ENCODE data around the gene C4BPB.

C4BPB gene

DNA sequence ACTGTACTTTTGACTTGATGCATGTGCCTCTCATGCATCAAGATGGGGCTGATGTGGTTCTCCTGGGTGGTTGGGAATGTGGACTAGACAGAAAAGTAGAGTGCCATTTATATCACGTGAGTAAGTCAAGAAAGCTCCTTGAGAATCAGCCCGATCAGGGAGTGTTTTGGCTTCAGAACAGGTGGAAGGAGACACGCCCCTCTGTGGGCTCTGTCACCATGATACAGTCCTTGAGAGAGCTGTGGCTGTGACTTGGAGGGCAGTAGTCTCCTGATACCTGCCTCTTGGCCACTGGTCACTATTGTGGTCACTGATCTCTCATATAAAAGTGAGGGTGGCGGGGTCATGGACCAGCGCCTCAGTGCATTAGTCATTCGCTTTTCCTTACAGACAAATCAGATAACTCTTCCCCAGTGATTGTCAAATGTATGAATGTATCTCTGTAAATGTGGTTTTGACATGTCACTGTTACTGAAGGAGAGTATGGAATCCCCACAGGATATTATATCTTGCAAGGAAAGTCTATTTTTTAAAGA lies 8.9 kb upstream of the C4BPB start:
- no peak overlapping the region for H3K27ac ChIP-seq
- DNase-seq (ENCODE audit: low read depth, low spot score) = no peak

DNA sequence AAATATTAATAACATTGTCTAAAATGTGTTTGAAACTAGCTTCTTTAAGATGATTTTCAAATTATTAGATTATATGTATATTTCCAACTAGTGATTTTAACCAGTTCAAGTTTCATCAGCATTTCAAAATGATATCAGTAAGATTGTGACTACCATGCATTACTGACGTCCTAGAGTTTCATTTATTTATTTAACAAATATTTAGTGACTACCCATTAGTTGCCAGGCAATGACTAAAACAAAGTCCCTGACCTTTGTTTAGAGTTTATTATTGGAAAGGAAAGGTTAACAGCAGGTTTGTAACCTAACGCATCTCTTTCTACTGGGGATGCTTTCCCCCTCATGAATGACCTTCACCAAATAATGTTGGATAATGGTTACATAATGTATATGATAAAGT lies 7.6 kb upstream of the C4BPB start:
- DNase-seq (ENCODE audit: low read depth, low spot score) = no peak
- no peak overlapping the region for H3K27ac ChIP-seq

DNA sequence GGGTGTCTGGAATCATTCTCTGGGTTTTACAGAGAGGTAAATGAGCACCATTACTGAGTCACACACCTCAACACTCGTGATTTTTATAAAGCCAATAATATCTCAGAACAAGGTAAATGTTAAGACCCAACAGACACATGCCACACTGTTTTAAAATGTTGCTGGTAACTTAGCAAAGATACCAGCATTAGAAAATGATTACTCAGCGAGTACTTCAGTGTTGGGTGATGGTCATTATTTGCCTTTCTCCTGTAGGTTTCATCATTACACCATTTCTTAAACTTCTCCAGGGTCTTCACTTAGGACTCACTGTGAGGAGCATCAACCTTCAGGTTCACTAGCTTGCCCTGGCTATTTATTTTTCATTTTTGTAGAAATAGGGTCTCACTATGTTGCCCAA lies 6.9 kb upstream of the C4BPB start:
- no peak for DNase-seq (ENCODE audit: low read depth, low spot score)
- H3K27ac ChIP-seq = no peak overlapping the region

DNA sequence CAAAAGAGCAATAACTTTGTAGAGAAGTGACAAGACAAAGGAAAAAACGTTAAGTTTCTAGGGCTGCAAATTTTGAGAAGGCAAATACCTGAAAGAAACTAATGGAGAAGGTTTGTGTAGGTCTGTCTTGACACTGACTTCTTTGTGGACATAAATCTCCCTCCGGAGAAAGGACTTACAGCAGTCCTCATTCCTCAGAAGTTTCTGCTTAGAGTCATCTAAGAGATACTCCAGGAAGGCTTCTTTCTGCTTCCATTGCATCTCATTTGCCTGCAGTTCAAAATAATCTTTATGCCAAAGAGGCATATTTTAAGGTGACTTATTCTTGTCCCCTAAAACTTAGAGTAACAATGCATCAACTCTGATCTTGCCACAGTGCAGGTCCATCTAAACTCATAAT lies 4.4 kb upstream of the C4BPB start:
- DNase-seq (ENCODE audit: low read depth, low spot score) = no peak
- H3K27ac ChIP-seq = no peak overlapping the region

DNA sequence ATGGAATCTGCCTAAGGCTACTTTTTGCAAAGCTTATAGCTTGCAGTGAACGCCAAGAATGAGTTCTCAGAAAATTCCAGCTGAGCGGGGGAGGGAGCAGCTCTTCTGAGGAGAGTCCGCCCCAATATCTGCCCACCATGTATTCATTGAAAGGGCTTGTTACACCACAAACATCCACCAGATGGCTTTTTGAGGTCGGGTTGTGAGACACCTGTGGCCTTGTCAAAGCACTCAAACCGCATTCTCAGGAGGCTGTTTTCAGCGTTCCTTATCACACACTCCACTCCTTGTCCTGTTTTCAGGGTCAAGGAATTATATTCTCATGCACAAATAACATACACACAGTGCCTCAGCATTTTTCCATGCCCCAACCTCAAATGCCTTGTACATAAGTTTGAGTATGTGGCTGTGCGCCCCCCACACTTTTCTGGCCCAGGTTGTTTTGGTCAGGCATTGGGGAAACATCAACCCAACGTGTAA lies 3.9 kb upstream of the C4BPB start:
- DNase-seq (ENCODE audit: low read depth, low spot score) = no peak
- no peak overlapping the region for H3K27ac ChIP-seq

DNA sequence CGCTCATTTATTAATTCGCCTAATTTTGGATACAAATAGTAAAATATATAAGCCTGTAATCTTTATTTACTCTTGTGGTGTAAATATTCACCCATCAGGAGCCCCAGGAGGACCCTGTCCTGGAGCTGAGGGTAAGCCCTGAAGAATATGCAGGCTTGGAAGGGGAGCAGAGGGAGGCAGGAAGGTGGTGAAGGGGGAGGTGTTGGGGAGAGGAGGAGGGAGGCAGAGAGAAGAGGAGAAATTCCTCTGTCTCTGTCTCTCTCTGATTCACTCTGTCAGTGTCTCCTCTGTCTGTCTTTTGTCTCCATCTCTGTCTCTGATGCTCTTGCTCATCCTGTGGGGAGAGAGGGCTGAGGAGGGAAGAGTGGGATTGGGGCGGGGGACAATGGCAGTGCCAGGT lies 2.8 kb upstream of the C4BPB start:
- no peak overlapping the region for H3K27ac ChIP-seq
- DNase-seq (ENCODE audit: low read depth, low spot score) = no peak

DNA sequence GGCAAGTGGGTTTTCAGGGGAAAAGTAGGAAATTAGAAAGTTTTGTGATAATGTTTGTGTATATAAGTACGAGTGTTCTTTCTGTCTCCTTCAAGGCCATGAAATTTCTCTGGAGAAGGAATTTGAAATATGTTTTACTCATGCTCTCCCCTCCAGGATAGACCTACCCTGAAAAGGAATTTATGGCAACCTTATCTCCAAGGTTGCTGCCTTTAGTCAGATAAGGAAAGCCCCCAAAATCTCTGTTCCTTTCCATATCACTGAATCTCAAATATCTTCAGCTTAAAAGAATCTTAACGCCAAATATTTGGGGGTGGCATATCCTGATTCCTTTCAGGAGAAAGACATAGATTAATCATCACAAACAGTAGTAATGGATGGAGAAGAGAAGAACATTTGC lies 499 bp upstream of the C4BPB start:
- no peak for DNase-seq (ENCODE audit: low read depth, low spot score)
- H3K27ac ChIP-seq = no peak overlapping the region

DNA sequence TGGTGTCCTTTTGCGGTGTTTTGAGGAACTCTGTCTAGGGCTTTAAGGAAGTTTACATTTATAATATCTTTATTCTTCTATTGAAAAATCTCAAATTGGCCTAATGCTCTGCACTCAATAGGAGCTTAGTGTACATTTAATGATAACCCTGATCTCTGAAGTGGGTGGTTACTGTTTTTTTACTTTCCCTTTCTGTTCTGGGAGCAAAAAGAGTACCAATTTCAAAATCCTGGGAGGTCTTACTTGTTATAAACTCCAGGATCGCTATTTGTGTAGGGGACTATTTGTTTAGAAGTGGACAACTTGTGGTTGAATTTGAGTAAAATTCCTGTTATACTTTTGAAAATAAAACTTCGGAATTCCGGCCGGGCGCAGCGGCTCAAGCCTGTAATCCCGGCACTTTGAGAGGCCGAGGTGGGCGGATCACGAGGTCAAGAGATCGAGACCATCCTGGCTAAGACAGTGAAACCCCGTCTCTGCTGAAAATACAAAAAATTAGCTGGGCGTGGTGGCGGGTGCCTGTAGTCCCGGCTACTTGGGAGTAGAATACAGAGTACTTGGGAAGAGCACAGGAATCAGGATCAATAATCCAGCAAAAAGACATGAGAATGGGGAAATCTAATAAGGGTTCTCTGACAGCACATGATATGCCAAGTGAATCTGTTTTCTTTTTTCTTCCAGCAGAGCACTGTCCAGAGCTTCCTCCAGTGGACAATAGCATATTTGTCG lies 1.1 kb downstream of the C4BPB start:
- no peak overlapping the region for H3K27ac ChIP-seq
- no peak for DNase-seq (ENCODE audit: low read depth, low spot score)

DNA sequence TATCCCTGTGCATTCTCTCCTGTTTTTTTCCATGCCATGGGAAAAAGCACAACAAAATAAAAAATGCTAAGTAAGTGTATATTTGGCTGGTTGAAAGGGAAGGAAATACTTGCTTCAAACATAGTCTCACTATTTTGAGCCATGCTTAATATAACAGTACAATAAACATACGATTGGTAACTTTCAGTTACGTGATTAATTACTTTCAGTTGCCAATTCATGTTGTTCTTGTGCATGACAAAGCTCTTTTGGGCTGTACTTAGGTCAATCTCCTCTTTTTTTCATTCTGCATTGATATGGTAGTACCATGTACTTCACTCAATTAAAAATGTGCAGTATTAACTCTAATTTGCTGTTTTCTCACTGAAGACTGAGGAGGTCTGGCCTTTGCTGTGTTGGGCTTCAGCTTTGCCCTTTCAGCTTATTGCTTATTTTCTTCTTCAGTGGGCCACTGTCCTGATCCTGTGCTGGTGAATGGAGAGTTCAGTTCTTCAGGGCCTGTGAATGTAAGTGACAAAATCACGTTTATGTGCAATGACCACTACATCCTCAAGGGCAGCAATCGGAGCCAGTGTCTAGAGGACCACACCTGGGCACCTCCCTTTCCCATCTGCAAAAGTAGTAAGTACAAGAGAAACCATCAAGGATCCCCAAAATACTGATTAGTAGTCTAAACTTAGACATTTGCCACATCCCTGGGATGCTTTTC lies 2.7 kb downstream of the C4BPB start:
- DNase-seq (ENCODE audit: low read depth, low spot score) = no peak
- no peak overlapping the region for H3K27ac ChIP-seq

DNA sequence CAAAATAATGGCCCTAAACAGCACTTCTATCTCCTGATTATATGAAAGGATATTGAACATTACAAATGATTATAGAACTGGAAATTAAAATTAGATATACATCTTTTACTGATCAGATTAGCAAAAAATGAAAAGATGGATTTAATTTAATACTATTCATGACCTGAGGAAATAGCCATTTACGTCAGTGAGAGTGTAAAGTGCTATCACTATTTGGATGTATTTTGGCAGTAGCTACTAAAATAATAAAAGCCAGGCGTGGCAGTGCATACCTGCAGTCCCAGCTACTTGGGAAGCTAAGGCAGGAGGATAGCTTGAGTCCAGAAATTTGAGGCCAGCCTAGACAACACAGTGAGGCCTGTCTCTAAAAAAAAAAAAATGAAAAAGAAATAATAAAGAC lies 5.3 kb downstream of the C4BPB start:
- H3K27ac ChIP-seq = no peak overlapping the region
- DNase-seq (ENCODE audit: low read depth, low spot score) = no peak

DNA sequence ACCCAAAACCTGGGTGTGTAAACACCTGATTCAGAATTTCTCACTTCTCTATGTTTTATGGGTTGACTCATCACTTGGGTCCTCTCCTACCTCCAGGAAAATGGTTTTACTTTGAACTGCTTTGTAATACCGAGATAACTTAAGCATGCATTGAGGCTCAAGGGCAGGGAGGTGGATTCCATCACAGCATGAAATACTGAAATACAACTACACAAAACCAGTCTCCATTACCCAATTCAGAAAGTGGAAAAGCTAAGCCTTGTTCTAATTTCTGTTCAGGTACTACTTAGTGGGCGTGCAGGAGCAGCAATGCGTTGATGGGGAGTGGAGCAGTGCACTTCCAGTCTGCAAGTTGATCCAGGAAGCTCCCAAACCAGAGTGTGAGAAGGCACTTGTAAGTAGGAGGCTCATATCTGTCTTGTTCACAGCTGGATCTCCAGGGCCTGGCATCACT lies 9.2 kb downstream of the C4BPB start:
- DNase-seq (ENCODE audit: low read depth, low spot score) = no peak

DNA sequence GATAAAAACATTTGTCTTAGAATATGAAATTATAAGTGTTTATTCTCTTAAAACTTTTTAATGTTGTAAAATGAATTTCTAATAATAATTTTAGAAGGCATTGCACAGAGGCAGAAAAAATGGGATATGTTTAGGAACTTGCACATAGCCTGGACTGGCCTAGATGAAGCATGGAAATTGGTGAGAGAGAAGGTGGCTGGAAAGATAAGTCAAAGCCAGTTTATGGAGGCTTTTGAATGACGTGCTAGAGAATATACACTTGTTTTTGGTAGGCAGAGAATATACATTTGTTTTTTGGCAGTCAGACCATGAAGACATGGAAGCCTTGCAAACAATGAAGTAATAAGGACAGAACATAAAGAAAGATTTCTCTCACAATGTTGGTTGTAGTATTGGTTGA lies 13.1 kb downstream of the C4BPB start:
- DNase-seq (ENCODE audit: low read depth, low spot score) = no peak
- H3K27ac ChIP-seq = no peak overlapping the region

More for the DNA sequence above, 9.2 kb downstream of the C4BPB start:
- no peak overlapping the region for H3K27ac ChIP-seq

DNA sequence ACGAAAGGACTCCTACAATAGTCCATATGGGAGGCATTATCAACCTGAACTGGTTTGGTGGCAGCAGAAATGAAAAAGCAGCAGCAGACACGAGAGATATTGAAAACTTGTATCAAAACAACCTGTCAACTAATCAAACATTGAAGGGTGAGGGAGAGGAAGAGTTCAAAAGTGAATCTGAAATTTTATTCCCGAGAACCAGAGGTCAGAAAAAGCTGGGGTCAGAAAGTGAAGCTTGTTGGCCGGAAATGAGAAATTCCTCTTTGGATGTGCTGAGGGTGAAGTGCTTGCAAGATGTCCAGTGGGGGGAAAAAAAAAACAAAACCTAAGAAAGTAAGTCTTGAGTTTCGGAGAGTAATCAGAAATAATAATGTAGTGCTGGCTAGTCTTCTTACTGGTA lies 13.5 kb downstream of the C4BPB start:
- no peak overlapping the region for H3K27ac ChIP-seq
- no peak for DNase-seq (ENCODE audit: low read depth, low spot score)

DNA sequence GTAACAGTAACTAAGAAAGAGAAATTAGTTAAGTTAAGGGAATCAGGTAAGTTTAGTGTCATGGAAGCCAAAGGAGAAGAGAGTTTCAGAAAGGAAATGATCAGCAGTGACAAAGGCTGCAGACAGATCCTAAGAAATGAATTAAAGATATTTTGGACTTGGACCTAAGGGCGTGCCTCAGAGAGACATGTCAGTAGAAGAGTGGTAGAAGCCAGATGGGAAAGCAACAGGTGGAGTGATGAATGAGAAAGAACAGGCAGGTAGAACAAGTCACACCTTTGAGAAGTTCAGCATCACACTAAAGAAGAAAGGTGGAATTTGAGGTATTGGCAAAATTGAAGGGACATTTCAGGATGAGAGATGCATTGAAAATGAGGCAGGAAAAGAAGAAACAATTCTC lies 14.0 kb downstream of the C4BPB start:
- no peak overlapping the region for H3K27ac ChIP-seq
- DNase-seq (ENCODE audit: low read depth, low spot score) = no peak

DNA sequence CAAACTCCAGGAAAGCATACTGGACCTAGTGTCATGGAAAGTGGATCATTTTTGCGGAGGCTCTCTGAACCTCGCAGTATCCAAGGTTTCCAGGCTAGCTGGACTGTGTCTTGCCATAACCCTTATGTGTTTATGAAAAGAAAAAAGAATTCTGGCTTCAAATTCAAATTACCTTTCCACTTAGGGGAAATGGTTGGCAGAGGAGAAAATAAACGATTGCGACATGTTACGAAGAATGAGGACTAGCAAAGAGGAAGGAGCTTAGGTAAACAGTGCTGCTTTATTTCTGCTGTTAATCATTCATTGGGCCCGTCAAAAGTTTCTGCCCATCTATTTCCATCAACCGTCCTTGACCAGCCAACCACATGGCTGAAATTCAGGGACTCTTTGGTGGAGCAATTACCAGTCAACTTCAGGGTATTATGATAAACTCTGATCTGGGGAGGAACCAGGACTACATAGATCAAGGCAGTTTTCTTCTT lies 15.3 kb downstream of the C4BPB start, which contains the start of gene C4BPA:
TSS of gene C4BPA (plus strand) at position 342 of the 482 bp plus-strand sequence. CDS start 8,793 bp downstream, outside the sequence.
- H3K27ac ChIP-seq = no peak within 1 kb of the TSS

DNA sequence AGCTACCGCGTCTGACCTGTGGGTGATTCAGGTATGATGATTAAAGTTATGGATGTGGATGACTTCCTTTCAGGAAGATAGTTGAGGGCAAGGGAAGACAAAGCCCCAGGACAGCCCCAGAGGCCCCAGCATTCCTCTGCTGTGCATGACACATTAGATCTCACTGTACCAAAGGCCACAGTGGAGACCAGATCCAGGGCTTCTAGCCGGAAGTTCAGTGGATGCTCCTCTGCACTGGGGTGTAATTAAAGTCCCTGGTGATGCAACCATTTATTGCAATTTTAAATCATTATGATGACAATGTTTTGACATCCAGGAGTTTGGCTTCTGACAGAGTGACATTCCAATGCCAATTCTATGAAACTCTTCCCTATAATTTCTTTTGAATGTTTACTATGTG lies 20.3 kb downstream of the C4BPB start:
- no peak overlapping the region for H3K27ac ChIP-seq
- no peak for DNase-seq (ENCODE audit: low read depth, low spot score)

More for the DNA sequence above, 15.3 kb downstream of the C4BPB start, which contains the start of gene C4BPA:
- no peak for DNase-seq (ENCODE audit: low read depth, low spot score)

DNA sequence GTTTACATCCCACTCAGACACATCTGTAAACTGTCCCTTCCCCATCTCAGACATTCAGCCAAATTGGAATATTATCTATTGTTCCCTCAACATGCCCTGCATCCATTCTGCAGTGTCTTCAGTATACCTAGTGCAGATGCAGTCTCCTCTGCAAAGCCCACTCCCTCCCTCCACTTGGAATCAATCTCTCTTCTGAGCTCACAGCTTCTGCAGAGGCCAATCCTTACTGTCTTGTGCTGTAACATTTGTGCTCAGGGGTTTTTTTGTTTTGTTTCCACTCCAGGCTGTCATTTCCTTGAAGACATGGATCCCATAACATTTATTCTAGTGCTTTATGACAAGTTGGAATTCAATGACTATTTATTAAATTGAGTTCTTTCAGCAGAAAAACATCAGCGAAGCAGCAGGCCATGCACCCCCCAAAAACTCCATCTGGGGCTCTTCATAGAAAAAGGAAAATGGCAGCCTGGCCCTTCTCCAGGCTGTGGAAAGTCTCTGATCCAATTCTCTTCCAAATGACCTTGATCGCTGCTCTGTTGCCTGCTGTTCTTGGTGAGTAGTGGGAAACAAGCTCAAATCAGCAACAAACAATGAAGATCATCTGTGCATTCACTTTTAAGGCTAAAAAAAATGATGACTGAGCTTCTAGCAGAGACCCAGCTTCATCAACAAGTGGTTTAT lies 24.1 kb downstream of the C4BPB start:
- no peak for DNase-seq (ENCODE audit: low read depth, low spot score)
- no peak overlapping the region for H3K27ac ChIP-seq

DNA sequence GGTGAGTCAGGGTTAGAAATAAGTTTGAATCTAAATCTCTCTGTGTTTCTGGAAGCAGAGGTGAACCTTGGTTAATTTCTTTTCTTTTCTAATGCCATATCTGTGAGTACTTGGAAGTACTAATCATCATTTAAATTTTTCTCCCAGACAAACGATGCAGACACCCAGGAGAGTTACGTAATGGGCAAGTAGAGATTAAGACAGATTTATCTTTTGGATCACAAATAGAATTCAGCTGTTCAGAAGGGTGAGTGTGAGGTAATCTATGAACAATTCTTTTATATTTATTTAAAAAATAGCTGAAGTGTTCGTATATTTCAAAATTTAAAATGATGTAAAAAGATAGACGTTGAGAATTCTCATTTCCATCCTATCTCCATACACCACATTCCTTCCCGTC lies 26.6 kb downstream of the C4BPB start:
- no peak for DNase-seq (ENCODE audit: low read depth, low spot score)
- H3K27ac ChIP-seq = no peak overlapping the region

DNA sequence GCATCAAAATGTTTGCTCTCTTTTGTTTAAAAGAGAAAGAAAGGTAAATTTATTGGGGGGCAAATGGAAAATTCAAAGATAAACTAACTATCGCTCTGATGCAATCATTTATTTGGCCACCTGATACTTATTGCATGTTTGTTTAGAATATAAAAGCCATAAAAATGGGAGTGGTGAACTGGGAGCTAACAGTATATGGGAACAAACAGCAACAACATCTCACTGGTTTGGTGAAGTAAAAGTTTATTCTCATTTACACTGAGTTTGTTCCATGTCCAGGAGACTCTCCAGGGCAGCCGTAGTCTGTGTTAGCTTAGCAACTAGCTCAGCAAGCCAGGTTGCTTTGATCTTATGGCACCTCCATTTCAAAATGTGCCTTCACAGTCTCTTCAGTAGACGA lies 35.7 kb downstream of the C4BPB start:
- no peak overlapping the region for H3K27ac ChIP-seq
- DNase-seq (ENCODE audit: low read depth, low spot score) = no peak

DNA sequence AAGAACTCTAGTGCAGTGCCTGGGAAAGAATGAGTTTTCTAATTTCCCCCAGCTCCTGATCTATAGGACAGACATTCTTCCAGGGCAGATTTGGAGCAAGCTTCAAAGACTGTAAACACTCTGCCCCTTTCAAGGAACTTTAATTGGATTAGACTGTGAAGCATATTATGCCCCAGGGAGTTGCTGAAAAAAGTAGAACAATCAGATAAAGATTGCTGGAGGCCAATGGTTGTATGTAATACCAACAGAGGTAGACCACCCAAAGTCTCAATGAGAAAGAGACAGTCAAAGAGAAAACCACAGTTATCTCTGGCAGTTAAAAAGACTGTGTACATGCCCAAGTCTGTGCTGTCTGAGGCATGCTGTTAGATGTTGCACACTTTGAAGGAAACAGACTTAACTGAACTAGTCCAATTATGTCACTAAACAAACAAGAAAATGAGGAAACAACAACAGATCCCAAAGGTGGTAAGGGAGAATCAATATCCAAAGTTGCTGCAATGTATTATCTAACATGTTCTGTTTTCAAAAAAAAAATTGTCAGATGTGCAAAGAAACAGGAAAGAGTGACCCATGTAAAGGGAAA lies 39.8 kb downstream of the C4BPB start:
- DNase-seq (ENCODE audit: low read depth, low spot score) = no peak
- H3K27ac ChIP-seq = no peak overlapping the region

Data from epithelial cell of prostate (primary cell).